HuH-7 (cell line): ENCODE measurements around the gene LGALS8.
"Not testable (repeated sequence)": the region's sequence is repeated elsewhere in the genome, so short reads cannot be mapped to it uniquely, and the experiment has no call there.

ENCODE experiments used
- DNase-seq: peaks from one replicate; pipeline ENCODE4 v3.0.0; 2011; ENCODE audit warnings: low spot score

LGALS8 gene

DNA sequence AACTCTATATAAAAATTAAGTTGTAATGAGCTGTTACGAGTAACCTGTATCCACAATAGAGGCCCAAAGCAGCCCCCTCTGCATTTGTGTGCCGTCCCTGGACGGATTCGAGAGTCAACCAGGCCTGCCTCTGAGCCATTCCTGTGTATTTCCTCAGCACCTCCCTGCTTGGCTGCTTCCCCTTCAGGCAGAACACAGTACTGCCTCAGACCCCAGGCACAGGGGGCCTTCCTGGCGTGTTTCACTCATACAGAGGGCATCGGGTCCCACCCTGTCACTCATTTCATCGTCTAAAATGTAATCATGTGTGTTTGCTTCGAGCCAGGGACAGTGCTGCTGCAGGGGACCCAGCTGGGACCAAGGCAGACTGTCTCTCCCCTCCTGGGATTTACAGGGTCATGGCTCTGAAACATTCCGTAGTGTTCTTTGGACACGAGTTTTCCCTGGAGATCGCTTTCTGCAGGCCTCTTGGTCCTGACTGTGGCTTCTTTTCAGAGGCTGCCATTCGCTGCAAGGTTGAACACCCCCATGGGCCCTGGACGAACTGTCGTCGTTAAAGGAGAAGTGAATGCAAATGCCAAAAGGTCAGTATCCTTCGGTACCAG lies 19.4 kb downstream of the LGALS8 start:
- peak; percentile 20 for DNase-seq

GRCh38 chr1:236545621-236546169 lies 21.9 kb downstream of the LGALS8 start:
- DNase-seq, result no peak

GRCh38 chr1:236548452-236548851 lies 24.7 kb downstream of the LGALS8 start:
- no peak for DNase-seq

DNA sequence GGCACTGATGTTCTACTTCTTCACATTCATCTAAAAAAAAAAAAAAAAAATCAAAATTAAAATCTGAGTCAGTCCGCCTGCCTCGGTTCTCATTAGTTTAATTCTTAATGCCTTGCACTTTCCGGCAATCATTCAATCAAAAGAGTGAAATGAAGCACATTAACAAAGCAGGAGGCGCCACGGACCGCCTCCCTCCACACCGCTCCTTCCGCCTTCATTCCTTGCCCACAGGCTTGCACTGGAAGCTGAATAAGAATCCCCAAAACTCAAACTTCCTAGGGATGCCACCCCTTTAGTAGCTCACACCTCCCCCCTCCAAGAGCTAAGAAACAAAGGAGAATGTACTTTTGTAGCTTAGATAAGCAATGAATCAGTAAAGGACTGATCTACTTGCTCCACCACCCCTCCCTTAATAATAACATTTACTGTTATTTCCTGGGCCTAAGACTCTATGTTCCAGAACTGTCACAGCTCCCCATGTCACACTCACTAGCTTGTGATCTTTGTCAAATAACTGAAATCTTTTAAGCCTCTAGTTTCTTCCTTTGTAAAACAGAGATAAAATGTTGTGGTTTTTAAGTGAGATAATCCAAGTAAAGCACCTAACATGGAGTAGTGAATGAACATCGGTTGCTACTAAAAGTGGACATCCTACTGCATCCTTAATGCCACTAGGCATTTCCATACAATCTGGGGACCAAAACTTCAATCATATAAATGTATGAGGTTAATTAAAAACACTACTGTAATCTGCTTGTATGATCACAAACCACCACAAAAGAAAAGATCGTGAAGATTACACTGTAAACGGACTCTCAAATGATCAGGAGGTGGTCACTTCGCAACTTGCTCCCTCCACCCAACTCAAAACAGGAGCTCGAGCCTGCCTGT lies 27.4 kb downstream of the LGALS8 start:
- no peak for DNase-seq

GRCh38 chr1:236552096-236552495 lies 28.3 kb downstream of the LGALS8 start:
- DNase-seq, result no peak

DNA sequence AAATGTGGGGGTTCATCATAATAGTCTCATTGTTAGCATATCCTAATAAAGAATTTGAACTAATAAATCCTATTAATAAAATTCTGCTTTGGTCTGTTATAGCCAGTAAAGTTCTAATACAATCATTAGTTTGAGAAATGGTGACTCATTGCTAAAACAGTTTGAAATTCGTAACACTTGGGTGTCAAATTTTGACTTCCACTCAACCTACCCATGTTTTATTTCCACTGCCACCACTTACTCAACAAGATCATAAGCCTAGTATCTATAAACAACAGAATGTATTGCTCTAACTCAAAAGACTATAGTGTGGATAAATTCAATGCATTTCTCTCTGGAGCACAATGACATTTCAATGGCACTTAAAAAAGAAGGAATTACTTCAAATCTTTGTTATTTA lies 29.1 kb downstream of the LGALS8 start:
- no peak for DNase-seq

DNA sequence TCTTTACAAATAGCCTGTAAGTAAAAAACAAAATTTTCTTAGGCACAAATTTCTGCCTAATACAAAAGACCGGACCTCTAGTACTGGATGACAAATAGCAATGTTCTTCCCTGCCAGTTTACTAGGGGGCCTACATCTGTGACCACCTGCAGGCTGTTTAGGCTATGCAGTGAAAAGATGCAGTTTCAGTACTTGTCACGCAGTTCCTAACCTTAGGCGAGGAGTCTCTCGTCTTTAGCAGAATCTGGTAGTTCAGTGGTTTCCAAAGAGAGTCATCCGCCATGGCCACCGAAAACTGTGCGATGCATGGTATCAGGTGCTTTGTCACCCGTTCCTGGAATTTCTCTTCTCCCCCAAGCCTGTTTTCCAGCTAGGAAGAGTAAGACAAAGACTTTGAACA lies 29.6 kb downstream of the LGALS8 start:
- DNase-seq, result no peak

GRCh38 chr1:236556606-236557005 lies 32.8 kb downstream of the LGALS8 start:
- no peak for DNase-seq

GRCh38 chr1:236558081-236558480 lies 34.3 kb downstream of the LGALS8 start:
- DNase-seq, result no peak

GRCh38 chr1:236558846-236559245 lies 35.1 kb downstream of the LGALS8 start:
- no peak for DNase-seq

GRCh38 chr1:236560213-236560771 lies 36.5 kb downstream of the LGALS8 start:
- DNase-seq, result no peak

GRCh38 chr1:236561976-236562375 lies 38.2 kb downstream of the LGALS8 start:
- DNase-seq, result no peak

DNA sequence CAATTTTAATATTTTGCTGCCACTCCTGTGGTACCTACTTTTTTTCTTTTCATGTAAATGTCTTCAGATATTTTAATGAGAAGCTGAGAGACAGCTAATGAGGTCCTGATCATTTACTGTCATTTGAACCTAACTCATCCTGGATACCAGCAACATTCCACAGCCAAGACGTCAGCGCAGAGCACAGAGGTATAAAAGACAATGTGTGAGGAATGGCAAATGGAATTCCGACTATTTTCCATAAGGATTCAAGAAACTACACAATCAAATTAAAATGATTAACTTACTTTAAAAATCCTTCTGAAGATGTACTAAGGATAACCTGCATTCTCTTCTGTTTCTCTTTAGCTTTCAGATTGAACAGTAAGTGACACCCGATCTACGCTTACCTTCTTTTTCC lies 41.7 kb downstream of the LGALS8 start:
- DNase-seq, result no peak

GRCh38 chr1:236568285-236568894 lies 44.6 kb downstream of the LGALS8 start:
- no peak for DNase-seq

GRCh38 chr1:236575523-236575922 lies 51.7 kb downstream of the LGALS8 start:
- DNase-seq, result no peak

GRCh38 chr1:236576004-236576403 lies 52.2 kb downstream of the LGALS8 start:
- no peak for DNase-seq

DNA sequence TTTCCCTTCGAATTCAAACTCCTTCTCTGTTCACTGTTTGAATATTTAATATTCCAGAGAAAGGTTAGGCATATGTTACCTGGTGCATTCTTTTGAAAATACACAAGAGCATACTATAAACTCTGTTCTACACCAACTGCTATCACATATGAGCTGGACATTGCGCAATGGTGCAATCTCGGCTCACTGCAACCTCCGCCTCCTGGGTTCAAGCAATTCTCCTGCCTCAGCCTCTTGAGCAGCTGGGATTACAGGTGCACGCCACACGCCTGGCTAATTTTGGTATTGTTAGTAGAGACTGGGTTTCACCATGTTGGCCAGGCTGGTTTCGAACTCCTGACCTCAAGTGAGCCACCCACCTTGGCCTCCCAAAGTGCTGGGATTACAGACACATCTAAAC lies 53.3 kb downstream of the LGALS8 start:
- not testable (repeated sequence) for DNase-seq

DNA sequence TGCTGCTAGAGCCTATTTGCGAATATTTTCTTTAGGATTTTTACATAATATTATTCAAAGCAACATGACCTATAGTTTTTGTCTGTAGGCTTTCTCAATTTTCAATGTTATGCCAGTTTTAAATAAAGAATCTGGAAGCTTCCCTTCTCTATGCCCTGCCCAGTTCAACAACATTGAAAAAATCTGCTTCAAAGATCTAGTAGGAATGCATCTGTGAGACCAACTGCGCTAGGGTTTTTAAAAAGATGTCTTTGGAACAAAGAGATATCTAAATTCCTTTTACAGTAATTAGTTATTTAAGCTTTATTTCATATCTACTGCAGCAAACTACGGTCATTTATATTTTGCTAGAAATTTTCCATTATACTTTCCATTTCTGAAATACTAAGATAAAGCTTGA lies 54.9 kb downstream of the LGALS8 start:
- DNase-seq, result no peak

DNA sequence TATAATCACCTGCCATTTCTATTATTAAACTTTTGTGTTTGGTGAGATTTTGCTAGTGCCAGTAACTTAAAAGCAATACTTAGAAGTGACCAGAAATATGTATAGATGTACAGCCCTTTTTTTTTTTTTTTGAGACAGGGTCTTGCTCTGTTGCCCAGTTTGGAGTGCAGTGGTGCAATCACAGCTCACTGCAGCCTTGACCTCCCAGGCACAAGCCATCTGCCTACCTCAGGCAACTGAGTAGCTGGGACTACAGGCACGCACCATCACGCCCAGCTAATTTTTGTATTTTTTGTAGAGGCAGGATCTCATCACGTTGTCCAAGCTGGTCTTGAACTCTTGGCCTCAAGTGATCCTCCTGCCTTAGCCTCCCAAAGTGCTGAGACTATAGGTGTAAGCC lies 56.6 kb downstream of the LGALS8 start:
- not testable (repeated sequence) for DNase-seq

DNA sequence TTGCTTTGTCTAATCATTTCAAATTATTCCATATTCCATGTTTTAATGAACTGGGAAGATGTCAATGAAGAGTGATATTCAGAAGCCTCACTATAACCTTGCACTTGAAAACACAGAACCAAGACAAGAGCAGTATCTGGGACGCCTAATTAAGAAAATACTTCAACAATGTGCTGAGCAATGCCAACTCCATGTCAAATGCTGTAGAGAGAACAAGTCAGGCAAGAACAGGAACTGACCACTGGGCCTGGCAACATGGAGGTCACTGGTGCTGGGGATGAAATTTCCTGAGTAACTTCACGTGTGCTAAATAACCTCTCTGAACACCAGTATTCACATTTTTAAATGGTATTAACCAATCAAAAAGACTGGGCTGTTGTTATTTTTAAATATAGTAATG lies 57.7 kb downstream of the LGALS8 start:
- DNase-seq, result no peak

DNA sequence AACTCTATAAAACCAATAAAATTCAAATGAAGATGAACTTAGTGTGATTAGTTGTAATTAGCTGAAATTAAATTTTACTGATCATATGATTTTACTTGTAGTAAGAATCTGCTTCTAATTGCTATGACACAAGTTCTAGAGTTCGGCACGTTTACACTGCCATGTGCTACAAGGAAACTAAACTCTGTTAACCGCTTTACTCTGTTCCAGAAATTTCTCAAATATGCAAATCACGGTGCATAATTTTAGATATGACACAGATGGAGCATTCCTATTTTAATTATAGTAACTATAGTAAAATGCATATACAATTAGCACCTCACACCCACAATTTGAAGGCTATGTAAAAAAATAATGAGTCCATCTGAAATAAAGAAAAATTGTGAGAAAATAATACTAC lies 65.7 kb downstream of the LGALS8 start:
- no peak for DNase-seq

GRCh38 chr1:236590553-236591150 lies 66.9 kb downstream of the LGALS8 start:
- DNase-seq, result no peak
